ENCODE measurements around the gene ARG2.
A peak's percentile ranks its signal among the peaks of the same experiment; 100 is the strongest.

Gene ARG2

GRCh38 chr14:67602995-67603545, 16.6 kb upstream of the ARG2 start:
- TF ChIP-seq, protein P1, sequence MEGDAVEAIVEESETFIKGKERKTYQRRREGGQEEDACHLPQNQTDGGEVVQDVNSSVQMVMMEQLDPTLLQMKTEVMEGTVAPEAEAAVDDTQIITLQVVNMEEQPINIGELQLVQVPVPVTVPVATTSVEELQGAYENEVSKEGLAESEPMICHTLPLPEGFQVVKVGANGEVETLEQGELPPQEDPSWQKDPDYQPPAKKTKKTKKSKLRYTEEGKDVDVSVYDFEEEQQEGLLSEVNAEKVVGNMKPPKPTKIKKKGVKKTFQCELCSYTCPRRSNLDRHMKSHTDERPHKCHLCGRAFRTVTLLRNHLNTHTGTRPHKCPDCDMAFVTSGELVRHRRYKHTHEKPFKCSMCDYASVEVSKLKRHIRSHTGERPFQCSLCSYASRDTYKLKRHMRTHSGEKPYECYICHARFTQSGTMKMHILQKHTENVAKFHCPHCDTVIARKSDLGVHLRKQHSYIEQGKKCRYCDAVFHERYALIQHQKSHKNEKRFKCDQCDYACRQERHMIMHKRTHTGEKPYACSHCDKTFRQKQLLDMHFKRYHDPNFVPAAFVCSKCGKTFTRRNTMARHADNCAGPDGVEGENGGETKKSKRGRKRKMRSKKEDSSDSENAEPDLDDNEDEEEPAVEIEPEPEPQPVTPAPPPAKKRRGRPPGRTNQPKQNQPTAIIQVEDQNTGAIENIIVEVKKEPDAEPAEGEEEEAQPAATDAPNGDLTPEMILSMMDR (IDR thresholded peaks at IDR 0.05; ENCODE audit: borderline replicate concordance, insufficient read depth, low read depth, low read length), result no peak
- no peak overlapping the region for H3K4me3 ChIP-seq (ENCODE audit: low read depth, low read length)

- TF ChIP-seq, protein P1 (IDR thresholded peaks at IDR 0.05; ENCODE audit: borderline replicate concordance, insufficient read depth, low read depth, low read length), result no peak
- H3K4me3 ChIP-seq (ENCODE audit: low read depth, low read length), result no peak overlapping the region
Observed at GRCh38 chr14:67607646-67608045, 12.1 kb upstream of the ARG2 start.

DNA sequence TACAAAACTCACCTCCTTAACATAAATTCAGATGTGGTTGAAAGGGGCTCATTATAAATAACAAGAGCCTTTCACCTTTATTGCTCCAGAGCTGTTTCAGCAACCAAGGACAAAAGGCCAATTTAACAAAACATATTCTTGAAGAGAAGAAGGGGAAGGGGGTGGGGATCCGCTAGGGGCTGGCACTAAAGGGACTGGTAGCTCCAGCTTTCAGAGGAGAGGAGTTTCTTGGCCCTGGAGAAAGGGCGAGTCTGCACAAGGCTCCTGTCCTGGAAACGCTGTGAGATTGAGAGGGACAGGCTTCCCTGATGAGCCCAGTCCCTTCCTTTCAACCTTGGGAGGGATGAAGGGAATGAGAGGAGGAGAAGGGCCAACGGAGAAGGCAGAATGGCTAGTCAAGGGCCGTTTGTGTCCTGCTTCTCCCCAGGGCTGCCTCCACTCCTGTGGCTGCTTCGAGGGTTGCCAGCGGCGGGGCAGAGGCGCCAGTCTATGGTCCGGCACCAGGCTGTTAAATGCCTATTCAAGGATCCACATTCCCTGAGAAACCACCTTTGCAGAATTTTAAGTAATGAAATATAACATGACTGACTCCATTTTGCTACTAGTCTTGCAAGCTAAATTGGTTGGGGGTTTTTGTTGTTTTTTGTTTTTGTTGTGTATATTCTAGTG, 9.9 kb upstream of the ARG2 start:
- TF ChIP-seq, protein P1 (IDR thresholded peaks at IDR 0.05; ENCODE audit: borderline replicate concordance, insufficient read depth, low read depth, low read length), result no peak
- H3K4me3 ChIP-seq (ENCODE audit: low read depth, low read length), result no peak overlapping the region

DNA sequence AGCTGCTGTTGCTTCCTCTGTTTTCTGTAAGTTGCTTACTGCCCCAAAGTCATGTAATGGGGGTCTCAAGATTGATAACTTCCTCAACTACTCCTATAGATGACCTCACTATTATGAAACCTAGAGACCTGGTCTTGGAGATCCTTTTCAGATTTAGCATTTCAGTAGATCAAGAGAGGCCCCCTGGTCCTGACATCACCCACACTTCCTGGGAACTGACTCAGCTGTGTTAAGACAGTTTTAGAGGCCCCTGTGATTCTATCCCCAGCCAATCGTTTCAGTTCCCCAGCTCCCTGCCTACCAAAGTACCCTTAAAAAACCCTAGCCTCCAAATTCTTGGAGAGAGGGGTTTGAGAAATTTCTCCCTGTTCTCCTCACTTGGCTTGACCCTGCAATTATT, 9.2 kb upstream of the ARG2 start:
- no peak overlapping the region for H3K4me3 ChIP-seq (ENCODE audit: low read depth, low read length)
- TF ChIP-seq, protein P1 (IDR thresholded peaks at IDR 0.05; ENCODE audit: borderline replicate concordance, insufficient read depth, low read depth, low read length), result no peak

DNA sequence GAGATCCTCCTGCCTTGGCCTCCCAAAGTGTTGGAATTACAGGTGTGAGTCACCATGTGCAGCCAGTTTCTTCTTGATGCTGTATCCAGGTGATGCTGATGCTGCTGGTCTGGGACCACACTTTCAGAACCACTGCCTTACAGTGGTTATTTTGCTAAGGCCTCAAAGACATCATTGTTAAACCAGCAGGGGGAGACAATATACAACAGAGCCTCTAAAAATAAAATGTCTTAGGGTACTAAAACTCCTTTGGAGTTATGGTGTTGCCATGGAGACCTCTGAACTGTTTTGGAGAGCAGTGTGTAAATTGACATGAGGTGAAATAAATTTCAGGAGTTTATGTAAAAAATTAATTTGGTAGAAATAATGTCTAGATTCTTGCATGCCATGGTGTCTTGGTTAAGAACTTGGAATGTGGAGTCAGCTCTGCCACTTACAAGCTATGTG, 1.1 kb upstream of the ARG2 start:
- H3K4me3 ChIP-seq (ENCODE audit: low read depth, low read length), result no peak overlapping the region

DNA sequence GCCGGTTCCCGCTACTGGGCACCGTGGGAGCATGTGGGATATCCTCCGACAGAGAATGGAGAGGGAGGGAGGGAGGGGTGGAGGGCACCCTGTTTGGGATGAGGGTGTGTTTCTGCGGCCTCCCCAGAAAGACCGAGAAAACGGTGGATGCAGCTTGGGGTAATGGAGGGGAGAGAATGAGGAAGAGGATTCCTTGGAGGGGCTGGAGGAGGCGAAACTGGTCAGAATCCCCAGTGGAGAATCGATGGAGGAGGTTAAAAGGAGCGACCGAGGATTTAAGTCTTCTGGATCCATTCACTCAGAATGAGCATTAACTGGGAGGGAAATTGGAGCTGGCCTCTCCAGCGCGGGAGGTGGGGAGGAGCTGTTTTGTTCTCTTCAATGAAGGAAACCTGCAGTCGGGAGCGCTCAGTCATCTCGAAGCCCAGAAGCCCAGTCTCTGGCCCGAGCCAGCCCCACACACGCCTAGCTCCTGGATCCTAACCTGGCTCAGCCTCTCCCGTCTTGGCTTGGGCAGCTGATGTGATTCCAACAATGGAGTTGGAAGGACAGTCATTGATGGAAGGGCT, 581 bp downstream of the ARG2 start:
- TF ChIP-seq, protein P1 (IDR thresholded peaks at IDR 0.05; ENCODE audit: borderline replicate concordance, insufficient read depth, low read depth, low read length), result no peak
- H3K4me3 ChIP-seq (ENCODE audit: low read depth, low read length), result peak overlapping the region; percentile 54

More for the DNA sequence above, 1.1 kb upstream of the ARG2 start:
- TF ChIP-seq, protein P1 (IDR thresholded peaks at IDR 0.05; ENCODE audit: borderline replicate concordance, insufficient read depth, low read depth, low read length), result peak; percentile 44; the same call in 1 of the 2 replicates

- TF ChIP-seq, protein P1 (IDR thresholded peaks at IDR 0.05; ENCODE audit: borderline replicate concordance, insufficient read depth, low read depth, low read length), result no peak
- no peak overlapping the region for H3K4me3 ChIP-seq (ENCODE audit: low read depth, low read length)
Observed at GRCh38 chr14:67622675-67623074, 3.0 kb downstream of the ARG2 start.
